HUES48 (cell line): ENCODE data around the gene HECTD1.

Experiments
- H3K27ac ChIP-seq: one replicate; pipeline ENCODE4 v1.7.0; 2013; ENCODE audit warnings: low read depth, low read length, inconsistent platforms
- H3K27me3 ChIP-seq: 2 replicates; pipeline ENCODE4 v1.6.1; 2013; ENCODE audit warnings: mild to moderate bottlenecking, low read length; ENCODE audit not compliant: control insufficient read depth, insufficient read depth
- H3K36me3 ChIP-seq: 2 replicates; pipeline ENCODE4 v1.6.1; 2013; ENCODE audit warnings: low read length; ENCODE audit not compliant: control insufficient read depth, insufficient read depth
- H3K4me1 ChIP-seq: 2 replicates; pipeline ENCODE4 v1.6.1; 2013; ENCODE audit warnings: mild to moderate bottlenecking, low read length; ENCODE audit not compliant: control insufficient read depth, insufficient read depth
- H3K4me3 ChIP-seq: 2 replicates; pipeline ENCODE4 v1.5.1; 2013; ENCODE audit warnings: mild to moderate bottlenecking, low read depth, low read length
- H3K9ac ChIP-seq: 2 replicates; pipeline ENCODE4 v1.6.1; 2013; ENCODE audit warnings: mild to moderate bottlenecking, low read depth, low read length, moderate library complexity
- H3K9me3 ChIP-seq: 2 replicates; pipeline ENCODE4 v1.6.1; 2013; ENCODE audit warnings: low read length; ENCODE audit not compliant: control insufficient read depth, insufficient read depth

The HECTD1 gene

DNA sequence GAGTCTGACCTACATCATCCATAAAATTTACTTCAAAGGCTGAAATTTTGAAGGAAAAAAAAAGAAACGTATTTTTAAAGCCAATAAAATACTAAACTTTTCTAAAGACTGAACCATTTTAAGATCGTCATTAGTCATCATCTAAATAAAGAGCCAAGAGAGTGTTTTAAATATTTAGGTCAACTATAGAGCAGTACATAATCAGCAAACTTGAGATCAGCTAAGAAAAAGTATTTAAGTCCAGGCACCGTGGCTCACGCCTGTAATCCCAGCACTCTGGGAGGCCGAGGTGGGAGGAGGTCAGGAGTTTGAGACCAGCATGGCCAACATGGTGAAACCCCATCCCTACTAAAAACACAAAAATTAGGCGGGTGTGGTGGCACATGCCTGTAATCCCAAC lies 35.5 kb downstream of the HECTD1 start:
- Histone ChIP-seq H3K9me3 (no peaks in the 10 kb centered on the region), H3K9ac (no peak overlapping the region), H3K27ac (no peak overlapping the region), H3K4me3 (no peak overlapping the region), H3K27me3 (no peaks in the 10 kb centered on the region), H3K4me1 (no peaks in the 10 kb centered on the region), H3K36me3 (peaks cover 92% of the 10 kb centered on the region)

DNA sequence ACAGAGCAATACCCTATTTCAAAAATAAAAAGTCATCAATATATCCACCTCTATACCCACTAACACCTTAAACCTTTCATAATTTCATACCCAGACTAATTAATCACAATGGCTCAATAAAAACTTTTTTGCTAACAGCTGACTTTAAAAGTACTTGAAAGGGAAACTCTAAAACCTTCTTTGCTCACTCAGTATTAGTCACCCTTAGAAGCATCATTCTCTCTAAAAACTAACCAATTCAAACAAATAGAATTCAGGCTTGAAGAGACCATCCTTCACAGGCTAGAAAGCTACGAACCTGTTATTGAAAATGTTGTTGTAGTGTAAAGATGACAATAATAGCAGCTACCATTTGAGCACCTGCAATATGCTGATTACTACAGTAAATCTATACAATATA lies 37.2 kb downstream of the HECTD1 start:
- Histone ChIP-seq H3K4me3 (no peak overlapping the region), H3K27ac (no peak overlapping the region), H3K9me3 (no peaks in the 10 kb centered on the region), H3K27me3 (no peaks in the 10 kb centered on the region), H3K9ac (no peak overlapping the region), H3K4me1 (no peaks in the 10 kb centered on the region), H3K36me3 (peaks cover 97% of the 10 kb centered on the region)

- H3K4me3 ChIP-seq, result no peak overlapping the region
- peaks cover 97% of the 10 kb centered on the region for H3K36me3 ChIP-seq
- no peaks in the 10 kb centered on the region for H3K4me1 ChIP-seq
- H3K27ac ChIP-seq, result no peak overlapping the region
- no peaks in the 10 kb centered on the region for H3K27me3 ChIP-seq
- no peaks in the 10 kb centered on the region for H3K9me3 ChIP-seq
- no peak overlapping the region for H3K9ac ChIP-seq
Measured at GRCh38 chr14:31169877-31170276, 37.7 kb downstream of the HECTD1 start.

DNA sequence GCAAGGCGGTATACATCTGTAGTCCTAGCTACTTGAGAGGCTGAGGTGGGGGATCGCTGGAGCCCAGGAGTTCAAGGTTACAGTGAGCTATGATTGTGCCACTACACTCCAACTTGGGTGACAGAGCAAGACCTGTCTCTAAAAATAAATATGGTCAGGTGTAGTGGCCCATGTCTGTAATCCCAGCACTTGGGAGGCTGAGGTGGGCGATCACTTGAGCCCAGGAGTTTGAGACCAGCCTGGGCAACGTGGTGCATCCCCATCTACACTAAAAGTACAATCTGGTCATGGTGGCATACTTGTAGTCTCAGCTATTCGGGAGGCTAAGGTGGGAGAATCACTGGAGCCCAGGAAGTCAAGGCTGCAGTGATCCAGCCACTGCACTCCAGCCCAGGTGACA lies 40.6 kb downstream of the HECTD1 start:
- Histone ChIP-seq H3K9ac (no peak overlapping the region), H3K4me3 (no peak overlapping the region), H3K9me3 (no peaks in the 10 kb centered on the region), H3K27me3 (no peaks in the 10 kb centered on the region), H3K36me3 (peaks cover 94% of the 10 kb centered on the region), H3K27ac (no peak overlapping the region), H3K4me1 (no peaks in the 10 kb centered on the region)

- Histone ChIP-seq H3K27ac (no peak overlapping the region), H3K36me3 (peaks cover 94% of the 10 kb centered on the region), H3K9me3 (no peaks in the 10 kb centered on the region), H3K9ac (no peak overlapping the region), H3K4me3 (no peak overlapping the region), H3K4me1 (no peaks in the 10 kb centered on the region), H3K27me3 (no peaks in the 10 kb centered on the region)
Measured at GRCh38 chr14:31166271-31166561, 41.4 kb downstream of the HECTD1 start.

GRCh38 chr14:31164115-31164514 lies 43.5 kb downstream of the HECTD1 start:
- Histone ChIP-seq H3K4me3 (no peak overlapping the region), H3K9ac (no peak overlapping the region), H3K27me3 (no peaks in the 10 kb centered on the region), H3K9me3 (no peaks in the 10 kb centered on the region), H3K4me1 (no peaks in the 10 kb centered on the region), H3K36me3 (peaks cover 89% of the 10 kb centered on the region), H3K27ac (no peak overlapping the region)

DNA sequence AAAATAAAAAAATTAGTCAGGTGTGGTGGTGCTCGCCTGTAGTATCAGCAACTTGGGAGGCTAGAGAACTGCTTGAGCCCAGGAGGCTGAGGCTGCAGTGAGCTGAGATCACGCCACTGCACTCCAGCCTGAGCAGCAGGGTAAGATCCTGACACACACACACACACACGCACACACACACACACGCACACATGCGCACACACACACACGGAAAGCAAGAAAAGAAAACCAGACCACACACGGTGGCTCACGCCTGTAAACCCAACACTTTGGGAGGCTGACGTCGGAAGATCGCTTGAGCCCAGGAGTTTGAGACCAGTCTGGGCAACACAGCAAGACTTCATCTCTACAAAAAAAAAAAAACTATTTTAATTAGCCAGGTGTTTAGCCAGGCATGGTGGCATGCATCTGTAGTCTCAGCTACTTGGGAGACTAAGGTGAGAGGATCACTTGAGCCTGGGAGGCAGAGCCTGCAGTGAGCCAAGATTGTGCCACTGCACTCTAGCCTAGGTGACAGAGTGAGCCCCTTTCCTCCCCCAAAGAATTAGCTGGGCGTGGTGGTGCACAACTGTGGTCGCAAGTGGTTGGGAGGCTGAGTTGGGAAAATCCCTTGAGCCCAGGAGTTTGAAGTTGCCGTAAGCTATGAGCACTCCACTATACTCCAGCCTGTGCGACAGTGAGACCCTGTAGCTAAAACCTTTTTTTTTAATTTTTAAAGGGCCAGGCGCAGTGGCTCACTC lies 44.5 kb downstream of the HECTD1 start:
- Histone ChIP-seq H3K27me3 (no peaks in the 10 kb centered on the region), H3K9ac (no peak overlapping the region), H3K36me3 (peaks cover 87% of the 10 kb centered on the region), H3K4me1 (no peaks in the 10 kb centered on the region), H3K4me3 (no peak overlapping the region), H3K9me3 (no peaks in the 10 kb centered on the region), H3K27ac (no peak overlapping the region)

GRCh38 chr14:31161274-31161673 lies 46.3 kb downstream of the HECTD1 start:
- Histone ChIP-seq H3K9ac (no peak overlapping the region), H3K27ac (no peak overlapping the region), H3K4me1 (no peaks in the 10 kb centered on the region), H3K36me3 (peaks cover 87% of the 10 kb centered on the region), H3K27me3 (no peaks in the 10 kb centered on the region), H3K9me3 (no peaks in the 10 kb centered on the region), H3K4me3 (no peak overlapping the region)

DNA sequence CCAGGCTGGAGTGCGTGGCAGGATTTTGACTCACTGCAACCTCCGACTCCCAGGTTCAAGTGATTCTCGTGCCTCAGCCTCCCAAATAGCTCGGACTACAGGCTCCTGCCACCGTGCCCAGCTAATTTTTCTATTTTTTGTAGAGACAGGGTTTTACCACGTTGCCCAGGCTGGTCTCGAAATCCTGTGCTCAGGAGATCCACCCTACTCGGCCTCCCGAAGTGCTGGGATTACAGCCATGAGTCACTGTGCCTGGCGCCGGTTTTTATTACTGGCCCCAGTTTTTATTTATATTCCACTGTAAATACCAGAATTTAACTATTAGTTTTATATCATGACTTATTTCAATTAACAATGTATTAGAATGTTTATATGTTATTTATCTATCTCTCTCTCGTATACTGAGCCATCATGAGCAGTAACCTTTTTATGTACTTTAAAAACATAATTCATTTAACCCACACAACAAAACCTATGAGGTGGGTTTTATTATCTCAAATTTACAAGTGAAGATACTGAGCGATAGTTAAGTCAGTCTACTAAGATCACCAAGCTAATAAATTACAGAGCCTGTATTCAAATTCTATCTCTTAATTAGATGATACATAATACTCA lies 47.8 kb downstream of the HECTD1 start:
- Histone ChIP-seq H3K4me3 (no peak overlapping the region), H3K27me3 (no peaks in the 10 kb centered on the region), H3K9me3 (no peaks in the 10 kb centered on the region), H3K4me1 (no peaks in the 10 kb centered on the region), H3K36me3 (peaks cover 86% of the 10 kb centered on the region), H3K27ac (no peak overlapping the region), H3K9ac (no peak overlapping the region)

GRCh38 chr14:31154956-31155355 lies 52.6 kb downstream of the HECTD1 start:
- no peaks in the 10 kb centered on the region for H3K27me3 ChIP-seq
- no peaks in the 10 kb centered on the region for H3K9me3 ChIP-seq
- H3K36me3 ChIP-seq, result peaks cover 74% of the 10 kb centered on the region
- no peak overlapping the region for H3K9ac ChIP-seq
- H3K4me3 ChIP-seq, result no peak overlapping the region
- H3K4me1 ChIP-seq, result no peaks in the 10 kb centered on the region
- H3K27ac ChIP-seq, result no peak overlapping the region

GRCh38 chr14:31142455-31143087 lies 65.0 kb downstream of the HECTD1 start:
- Histone ChIP-seq H3K27ac (no peak overlapping the region), H3K36me3 (peaks cover 89% of the 10 kb centered on the region), H3K27me3 (no peaks in the 10 kb centered on the region), H3K9me3 (no peaks in the 10 kb centered on the region), H3K4me1 (no peaks in the 10 kb centered on the region), H3K4me3 (no peak overlapping the region), H3K9ac (no peak overlapping the region)
